ENCODE data around the gene CHID1.
A peak's percentile ranks its signal among the peaks of the same experiment; 100 is the strongest.

Gene CHID1

DNA sequence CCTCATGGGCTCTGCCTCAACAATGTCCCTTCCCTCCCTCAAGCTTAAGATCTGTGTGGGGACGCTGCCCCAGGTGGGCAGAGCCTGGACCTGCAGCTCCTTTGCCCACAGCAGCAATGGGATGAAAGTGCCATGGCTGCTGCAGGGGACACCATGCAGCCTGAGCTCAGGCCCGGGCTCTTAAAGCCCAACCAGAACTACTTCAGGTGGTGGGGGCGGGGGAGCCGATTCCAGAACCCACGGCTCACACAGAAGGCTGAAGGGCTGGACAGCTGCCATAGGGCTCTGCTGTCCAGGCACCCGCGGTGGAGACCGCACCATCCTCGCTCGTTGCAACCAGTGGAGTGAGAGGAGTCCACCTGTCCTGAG lies 12.5 kb downstream of the CHID1 start:
- no peaks in the 10 kb centered on the region for H4K20me1 ChIP-seq (ENCODE audit: insufficient read depth, low read length, poor library complexity, severe bottlenecking)
- no peaks in the 10 kb centered on the region for H3K9me3 ChIP-seq (ENCODE audit: insufficient read depth, low read depth, low read length)
- TF ChIP-seq, protein P1, sequence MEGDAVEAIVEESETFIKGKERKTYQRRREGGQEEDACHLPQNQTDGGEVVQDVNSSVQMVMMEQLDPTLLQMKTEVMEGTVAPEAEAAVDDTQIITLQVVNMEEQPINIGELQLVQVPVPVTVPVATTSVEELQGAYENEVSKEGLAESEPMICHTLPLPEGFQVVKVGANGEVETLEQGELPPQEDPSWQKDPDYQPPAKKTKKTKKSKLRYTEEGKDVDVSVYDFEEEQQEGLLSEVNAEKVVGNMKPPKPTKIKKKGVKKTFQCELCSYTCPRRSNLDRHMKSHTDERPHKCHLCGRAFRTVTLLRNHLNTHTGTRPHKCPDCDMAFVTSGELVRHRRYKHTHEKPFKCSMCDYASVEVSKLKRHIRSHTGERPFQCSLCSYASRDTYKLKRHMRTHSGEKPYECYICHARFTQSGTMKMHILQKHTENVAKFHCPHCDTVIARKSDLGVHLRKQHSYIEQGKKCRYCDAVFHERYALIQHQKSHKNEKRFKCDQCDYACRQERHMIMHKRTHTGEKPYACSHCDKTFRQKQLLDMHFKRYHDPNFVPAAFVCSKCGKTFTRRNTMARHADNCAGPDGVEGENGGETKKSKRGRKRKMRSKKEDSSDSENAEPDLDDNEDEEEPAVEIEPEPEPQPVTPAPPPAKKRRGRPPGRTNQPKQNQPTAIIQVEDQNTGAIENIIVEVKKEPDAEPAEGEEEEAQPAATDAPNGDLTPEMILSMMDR (conservative IDR thresholded peaks at IDR 0.05; ENCODE audit: low read length), result peak; percentile 56
- no peak for TF ChIP-seq EZH2phosphoT487 (IDR thresholded peaks at IDR 0.05; ENCODE audit: borderline replicate concordance)
- H3K79me2 ChIP-seq (ENCODE audit: insufficient read depth, low read length), result no peaks in the 10 kb centered on the region
- no peak overlapping the region for H3K4me3 ChIP-seq (ENCODE audit: low read length, poor library complexity, severe bottlenecking)
- no peaks in the 10 kb centered on the region for H3K4me1 ChIP-seq (ENCODE audit: insufficient read depth, low read length, poor library complexity, severe bottlenecking)
- H3K9ac ChIP-seq (ENCODE audit: low read depth, low read length, poor library complexity, severe bottlenecking), result no peak overlapping the region
- peaks cover 35% of the 10 kb centered on the region; the same call in 1 of the 2 replicates for H3K36me3 ChIP-seq (ENCODE audit: insufficient read depth, low read length)
- H3K4me2 ChIP-seq (ENCODE audit: low read depth, low read length, poor library complexity, severe bottlenecking), result no peak overlapping the region
- no peaks in the 10 kb centered on the region for H3K9me2 ChIP-seq (replicated peaks; ENCODE audit: low read depth, low read length)
- H3K27me3 ChIP-seq (ENCODE audit: insufficient read depth, low read length, poor library complexity, severe bottlenecking), result no peaks in the 10 kb centered on the region
- no peaks in the 10 kb centered on the region for H3F3A ChIP-seq (ENCODE audit: low read depth)
- no peak overlapping the region for H2AFZ ChIP-seq (ENCODE audit: low read length)

DNA sequence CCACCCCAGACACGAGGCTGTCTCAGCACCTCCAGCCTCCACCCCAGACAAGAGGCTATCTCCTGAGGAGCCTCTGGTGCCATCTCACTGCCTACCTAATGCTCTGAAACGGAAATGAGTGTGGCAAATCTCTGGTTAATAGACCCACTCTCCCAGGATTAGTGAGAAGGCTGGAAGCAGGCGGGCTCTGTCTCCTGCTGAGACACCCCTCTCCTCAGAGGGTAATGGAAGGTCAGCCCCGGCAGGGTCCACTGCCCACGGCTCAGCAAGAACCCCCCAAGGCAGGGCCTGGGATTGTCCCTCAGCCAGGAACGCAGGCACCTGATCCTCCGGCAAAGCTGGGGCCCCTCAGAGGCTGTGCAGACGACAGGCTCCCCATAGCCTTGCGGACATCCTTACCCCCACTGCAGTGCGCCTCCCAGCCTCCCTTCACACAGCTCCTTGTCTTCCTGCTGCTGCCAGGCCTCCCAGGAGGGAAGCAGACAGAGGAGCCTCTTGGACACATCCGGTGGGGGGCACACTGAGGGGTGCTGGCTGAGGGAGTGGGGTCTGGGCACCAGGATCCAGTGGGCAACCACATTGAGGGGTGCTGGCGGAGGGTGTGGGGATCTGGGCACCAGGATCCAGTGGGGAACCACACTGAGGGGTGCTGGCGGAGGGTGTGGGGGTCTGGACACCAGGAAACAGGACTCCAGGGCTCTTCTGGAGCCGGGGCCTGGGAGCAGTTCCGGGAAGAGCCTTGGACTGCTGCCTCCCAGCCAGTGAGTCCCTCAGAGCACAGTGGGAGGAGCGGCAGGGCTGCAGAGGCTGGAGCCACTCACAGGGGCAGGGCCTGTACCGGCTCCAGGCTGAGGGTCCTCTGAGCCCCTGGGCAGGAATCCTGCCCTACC lies 13.1 kb downstream of the CHID1 start:
- Histone ChIP-seq H3K4me1 (ENCODE audit: insufficient read depth, low read length, poor library complexity, severe bottlenecking) (no peaks in the 10 kb centered on the region), H3K79me2 (ENCODE audit: insufficient read depth, low read length) (no peaks in the 10 kb centered on the region), H4K20me1 (ENCODE audit: insufficient read depth, low read length, poor library complexity, severe bottlenecking) (no peaks in the 10 kb centered on the region)

DNA sequence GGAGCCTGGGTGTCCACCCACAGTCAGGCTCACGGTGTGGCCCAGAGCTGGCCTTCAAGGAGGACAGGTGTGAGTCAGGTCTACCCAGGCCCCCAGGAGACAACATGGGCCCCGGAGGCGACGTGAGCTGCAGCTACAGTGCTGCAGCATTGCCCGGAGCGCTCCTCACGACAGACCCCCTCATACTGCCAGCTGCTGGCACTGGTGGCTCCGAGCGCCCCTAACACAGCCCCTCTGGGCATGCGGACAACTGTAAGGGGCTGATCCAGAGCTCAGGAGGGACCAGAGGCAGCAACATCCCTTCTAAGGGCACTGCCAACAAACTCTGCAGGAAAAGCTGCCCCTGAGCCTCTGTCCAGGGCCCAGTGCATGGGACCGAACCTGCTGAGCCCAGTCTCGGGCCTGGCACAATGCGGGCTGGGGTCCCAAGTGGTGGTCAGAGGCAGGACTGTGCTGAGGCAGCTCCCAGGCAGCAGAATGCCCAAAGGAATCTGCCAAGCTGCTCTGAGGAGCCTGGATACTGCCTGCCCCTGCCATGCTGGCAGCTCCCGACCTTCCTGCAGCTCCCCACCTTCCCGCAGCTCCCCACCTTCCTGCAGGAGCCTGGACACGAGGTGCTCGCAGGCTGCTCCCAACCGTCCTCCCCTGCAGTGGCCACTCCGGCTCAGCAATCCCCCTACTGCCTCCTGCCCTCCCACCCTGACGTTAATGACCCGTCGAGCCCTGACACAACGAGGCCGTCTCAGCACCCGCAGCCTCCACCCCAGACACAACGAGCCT lies 15.1 kb downstream of the CHID1 start:
- H3K4me2 ChIP-seq (ENCODE audit: low read depth, low read length, poor library complexity, severe bottlenecking), result no peak overlapping the region
- no peaks in the 10 kb centered on the region for H3F3A ChIP-seq (ENCODE audit: low read depth)
- no peaks in the 10 kb centered on the region for H3K27me3 ChIP-seq (ENCODE audit: insufficient read depth, low read length, poor library complexity, severe bottlenecking)
- H2AFZ ChIP-seq (ENCODE audit: low read length), result no peak overlapping the region
- no peak for TF ChIP-seq EZH2phosphoT487 (IDR thresholded peaks at IDR 0.05; ENCODE audit: borderline replicate concordance)
- TF ChIP-seq, protein P1 (conservative IDR thresholded peaks at IDR 0.05; ENCODE audit: low read length), result no peak
- no peaks in the 10 kb centered on the region for H3K9me2 ChIP-seq (replicated peaks; ENCODE audit: low read depth, low read length)
- peaks cover 16% of the 10 kb centered on the region; the same call in 1 of the 2 replicates for H3K36me3 ChIP-seq (ENCODE audit: insufficient read depth, low read length)
- no peak overlapping the region for H3K9ac ChIP-seq (ENCODE audit: low read depth, low read length, poor library complexity, severe bottlenecking)
- peaks cover 15% of the 10 kb centered on the region for H3K4me1 ChIP-seq (ENCODE audit: insufficient read depth, low read length, poor library complexity, severe bottlenecking)
- no peak overlapping the region for H3K4me3 ChIP-seq (ENCODE audit: low read length, poor library complexity, severe bottlenecking)
- H4K20me1 ChIP-seq (ENCODE audit: insufficient read depth, low read length, poor library complexity, severe bottlenecking), result no peaks in the 10 kb centered on the region
- H3K9me3 ChIP-seq (ENCODE audit: insufficient read depth, low read depth, low read length), result no peaks in the 10 kb centered on the region
- no peaks in the 10 kb centered on the region for H3K79me2 ChIP-seq (ENCODE audit: insufficient read depth, low read length)

More for the DNA sequence above, 13.1 kb downstream of the CHID1 start:
- Histone ChIP-seq H2AFZ (ENCODE audit: low read length) (no peak overlapping the region), H3K4me2 (ENCODE audit: low read depth, low read length, poor library complexity, severe bottlenecking) (no peak overlapping the region), H3F3A (ENCODE audit: low read depth) (no peaks in the 10 kb centered on the region), H3K9ac (ENCODE audit: low read depth, low read length, poor library complexity, severe bottlenecking) (no peak overlapping the region), H3K36me3 (ENCODE audit: insufficient read depth, low read length) (peaks cover 29% of the 10 kb centered on the region; the same call in 1 of the 2 replicates), H3K27me3 (ENCODE audit: insufficient read depth, low read length, poor library complexity, severe bottlenecking) (no peaks in the 10 kb centered on the region), H3K9me3 (ENCODE audit: insufficient read depth, low read depth, low read length) (no peaks in the 10 kb centered on the region), H3K9me2 (replicated peaks; ENCODE audit: low read depth, low read length) (no peaks in the 10 kb centered on the region), H3K4me3 (ENCODE audit: low read length, poor library complexity, severe bottlenecking) (no peak overlapping the region)
- TF ChIP-seq, protein P1 (conservative IDR thresholded peaks at IDR 0.05; ENCODE audit: low read length), result no peak
- no peak for TF ChIP-seq EZH2phosphoT487 (IDR thresholded peaks at IDR 0.05; ENCODE audit: borderline replicate concordance)
